HUES64 (cell line): ENCODE measurements around the gene ERAS.

Experiments used
- H3K27ac ChIP-seq: 2 replicates; pipeline ENCODE4 v1.7.0; 2013; ENCODE audit warnings: low read depth, low read length, inconsistent platforms
- H3K27me3 ChIP-seq: 2 replicates; pipeline ENCODE4 v1.6.1; 2013; ENCODE audit warnings: mild to moderate bottlenecking, low read length; ENCODE audit not compliant: insufficient read depth
- H3K36me3 ChIP-seq: 2 replicates; pipeline ENCODE4 v1.6.1; 2013; ENCODE audit warnings: mild to moderate bottlenecking, low read length; ENCODE audit not compliant: insufficient read depth
- H3K4me1 ChIP-seq: 2 replicates; pipeline ENCODE4 v1.6.1; 2013; ENCODE audit warnings: mild to moderate bottlenecking, low read length, moderate library complexity; ENCODE audit not compliant: insufficient read depth
- H3K4me3 ChIP-seq: 2 replicates; pipeline ENCODE4 v1.5.1; 2013; ENCODE audit warnings: mild to moderate bottlenecking, low read length, moderate library complexity
- H3K9ac ChIP-seq: 2 replicates; pipeline ENCODE4 v1.6.1; 2013; ENCODE audit warnings: mild to moderate bottlenecking, low read depth, low read length
- H3K9me3 ChIP-seq: 2 replicates; pipeline ENCODE4 v1.6.1; 2013; ENCODE audit warnings: low read depth, low read length; ENCODE audit not compliant: insufficient read depth
- WGBS: fragments of 150-250, 120-280 bp; methylation state at CpG from one replicate; pipeline ENCODE4 v1.1.7; 2013; ENCODE audit warnings: missing lambda C conversion rate; 5-methylcytosine and 5-hydroxymethylcytosine counted together

ERAS gene

DNA sequence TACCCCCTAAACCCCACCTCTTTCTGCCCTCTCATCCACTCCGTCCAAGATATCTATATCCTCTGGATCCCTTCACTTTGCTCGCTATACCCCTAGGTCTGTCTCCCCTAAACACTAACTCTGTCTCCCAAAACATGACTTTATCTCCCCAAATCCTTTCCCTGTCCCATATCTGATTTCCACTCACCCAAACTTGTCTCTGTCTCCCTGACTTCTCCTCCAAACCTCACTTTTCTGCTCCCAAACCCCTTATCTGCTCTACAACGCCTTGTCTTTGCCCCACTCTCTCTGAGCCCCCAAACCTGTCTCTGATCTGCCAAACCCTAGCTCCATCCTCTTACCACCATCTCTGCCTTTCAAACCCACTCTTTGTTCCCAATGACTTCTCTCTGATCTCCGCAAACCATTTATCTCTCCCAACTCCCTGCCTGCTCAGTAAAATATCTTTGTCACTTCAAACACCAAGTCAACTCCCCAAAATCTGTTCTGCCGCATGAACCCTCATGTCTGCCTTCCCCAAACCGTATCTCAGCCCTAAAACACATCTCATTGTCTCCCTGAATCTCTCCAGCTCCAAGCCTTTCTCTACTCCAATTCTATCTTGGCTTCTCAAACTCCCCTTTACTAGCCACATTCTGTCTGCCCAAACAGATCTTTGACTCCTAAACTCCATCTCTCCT, 39.3 kb upstream of the ERAS start:
- Histone ChIP-seq H3K27me3 (no peaks in the 10 kb centered on the region), H3K36me3 (no peaks in the 10 kb centered on the region), H3K27ac (no peak overlapping the region), H3K4me3 (no peak overlapping the region), H3K9me3 (no peaks in the 10 kb centered on the region), H3K4me1 (no peaks in the 10 kb centered on the region), H3K9ac (no peak overlapping the region)
- WGBS: 87% methylated on average over 6 of the region's 6 CpGs

DNA sequence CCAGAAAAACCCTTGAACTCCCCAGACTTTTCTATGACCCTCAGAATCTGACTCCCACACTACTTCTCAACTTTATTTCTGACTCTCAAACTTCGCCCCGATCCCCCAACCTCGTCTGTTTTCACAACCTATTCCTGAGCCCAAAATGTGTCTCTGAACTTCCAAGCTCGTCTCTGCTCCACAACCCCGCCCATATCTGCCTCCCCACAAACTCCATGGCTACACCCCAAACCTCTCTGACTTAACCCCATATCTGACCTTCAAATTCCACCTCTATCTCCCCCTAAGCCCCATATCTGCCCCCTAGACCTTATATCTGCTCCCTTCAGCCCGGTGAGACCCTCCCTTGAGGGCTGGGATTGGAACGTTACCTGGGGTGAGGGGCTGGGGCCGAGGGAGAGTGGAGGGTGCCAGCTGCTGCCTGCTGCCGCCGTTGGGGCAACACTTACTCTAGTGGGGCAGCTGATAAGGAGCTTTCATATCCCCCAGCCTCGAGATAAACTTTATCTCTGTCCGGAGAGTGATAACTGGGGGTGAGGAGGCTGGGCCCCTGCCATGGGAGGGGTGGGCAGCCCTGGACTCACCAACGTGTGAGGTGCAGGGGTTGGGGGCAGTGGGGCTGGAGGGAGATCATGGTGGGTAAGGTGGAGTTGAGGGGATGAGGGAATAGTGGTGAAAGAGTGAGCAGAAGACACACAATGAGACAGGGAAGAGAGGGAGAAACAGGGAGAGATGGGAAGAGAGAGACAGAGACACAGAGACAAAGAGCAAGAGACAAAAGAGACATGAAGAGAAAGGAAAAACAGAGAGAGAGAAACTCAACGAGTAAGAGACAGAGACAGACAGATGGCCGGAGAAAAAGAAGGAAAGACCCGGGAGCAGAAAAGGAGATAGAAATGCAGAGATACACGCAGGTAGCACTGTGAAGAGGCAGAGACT, 38.5 kb upstream of the ERAS start:
- WGBS: 77% methylated on average over 17 of the region's 17 CpGs
- H3K27ac ChIP-seq: no peak overlapping the region
- H3K9ac ChIP-seq: no peak overlapping the region
- no peaks in the 10 kb centered on the region for H3K27me3 ChIP-seq
- H3K4me1 ChIP-seq: no peaks in the 10 kb centered on the region
- H3K4me3 ChIP-seq: no peak overlapping the region
- H3K9me3 ChIP-seq: no peaks in the 10 kb centered on the region
- no peaks in the 10 kb centered on the region for H3K36me3 ChIP-seq

GRCh38 chrX:48789366-48790220, 36.7 kb upstream of the ERAS start:
- H3K36me3 ChIP-seq: no peaks in the 10 kb centered on the region
- H3K27ac ChIP-seq: no peak overlapping the region
- no peaks in the 10 kb centered on the region for H3K27me3 ChIP-seq
- 86% methylated on average over 5 of the region's 7 CpGs for WGBS
- no peaks in the 10 kb centered on the region for H3K4me1 ChIP-seq
- H3K9ac ChIP-seq: no peak overlapping the region
- H3K9me3 ChIP-seq: no peaks in the 10 kb centered on the region
- H3K4me3 ChIP-seq: no peak overlapping the region

- no peaks in the 10 kb centered on the region for H3K27me3 ChIP-seq
- H3K36me3 ChIP-seq: no peaks in the 10 kb centered on the region
- no peak overlapping the region for H3K27ac ChIP-seq
- no peak overlapping the region for H3K9ac ChIP-seq
- H3K4me1 ChIP-seq: no peaks in the 10 kb centered on the region
- no peaks in the 10 kb centered on the region for H3K9me3 ChIP-seq
- 78% methylated on average over 5 of the region's 5 CpGs for WGBS
- H3K4me3 ChIP-seq: no peak overlapping the region
These were observed 35.8 kb upstream of the ERAS start for GRCh38 chrX:48790477-48790876.

DNA sequence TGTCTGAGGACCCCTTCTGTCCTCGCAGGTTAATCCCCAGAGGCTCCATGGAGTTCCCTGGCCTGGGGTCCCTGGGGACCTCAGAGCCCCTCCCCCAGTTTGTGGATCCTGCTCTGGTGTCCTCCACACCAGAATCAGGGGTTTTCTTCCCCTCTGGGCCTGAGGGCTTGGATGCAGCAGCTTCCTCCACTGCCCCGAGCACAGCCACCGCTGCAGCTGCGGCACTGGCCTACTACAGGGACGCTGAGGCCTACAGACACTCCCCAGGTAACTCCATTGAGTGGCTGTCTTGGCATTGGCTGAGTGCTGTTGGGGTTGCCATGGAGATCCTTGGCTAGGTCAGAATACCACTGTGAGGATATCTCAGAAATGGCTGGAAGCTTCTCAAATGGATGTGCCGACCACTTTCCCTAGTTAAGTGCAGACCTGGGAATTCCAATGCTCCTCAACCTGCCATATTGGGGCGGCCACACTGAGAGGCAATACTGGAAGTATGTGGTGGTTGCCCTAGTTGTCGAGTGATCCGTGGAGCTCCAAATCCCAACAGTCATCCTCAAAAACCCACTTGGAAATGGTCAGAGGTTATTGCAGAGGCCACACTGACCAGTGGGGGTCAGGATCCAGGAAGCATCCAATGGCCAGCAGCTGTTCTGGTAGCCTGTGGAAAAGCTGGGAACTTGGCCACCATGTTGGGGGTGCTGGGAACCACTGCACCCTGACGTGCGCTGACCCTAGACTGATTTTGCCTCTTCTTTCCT, 35.1 kb upstream of the ERAS start:
- H3K9ac ChIP-seq: no peak overlapping the region
- H3K9me3 ChIP-seq: no peaks in the 10 kb centered on the region
- no peaks in the 10 kb centered on the region for H3K36me3 ChIP-seq
- H3K27ac ChIP-seq: no peak overlapping the region
- no peak overlapping the region for H3K4me3 ChIP-seq
- no peaks in the 10 kb centered on the region for H3K4me1 ChIP-seq
- 92% methylated on average over 11 of the region's 11 CpGs for WGBS
- no peaks in the 10 kb centered on the region for H3K27me3 ChIP-seq

GRCh38 chrX:48792219-48792618, 34.1 kb upstream of the ERAS start:
- 93% methylated on average over 7 of the region's 7 CpGs for WGBS

DNA sequence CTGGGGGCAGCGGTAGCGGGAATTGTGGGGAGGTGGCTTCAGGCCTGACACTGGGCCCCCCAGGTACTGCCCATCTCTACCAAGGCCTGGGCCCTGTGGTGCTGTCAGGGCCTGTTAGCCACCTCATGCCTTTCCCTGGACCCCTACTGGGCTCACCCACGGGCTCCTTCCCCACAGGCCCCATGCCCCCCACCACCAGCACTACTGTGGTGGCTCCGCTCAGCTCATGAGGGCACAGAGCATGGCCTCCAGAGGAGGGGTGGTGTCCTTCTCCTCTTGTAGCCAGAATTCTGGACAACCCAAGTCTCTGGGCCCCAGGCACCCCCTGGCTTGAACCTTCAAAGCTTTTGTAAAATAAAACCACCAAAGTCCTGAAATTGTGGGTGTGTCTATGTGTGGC, 32.4 kb upstream of the ERAS start:
- Histone ChIP-seq H3K27me3 (no peaks in the 10 kb centered on the region), H3K9me3 (no peaks in the 10 kb centered on the region), H3K4me3 (no peak overlapping the region), H3K27ac (no peak overlapping the region), H3K9ac (no peak overlapping the region), H3K36me3 (no peaks in the 10 kb centered on the region), H3K4me1 (no peaks in the 10 kb centered on the region)
- WGBS: 84% methylated on average over 4 of the region's 4 CpGs

More at GRCh38 chrX:48792219-48792618, 34.1 kb upstream of the ERAS start:
- H3K27ac ChIP-seq: no peak overlapping the region
- H3K4me3 ChIP-seq: no peak overlapping the region
- no peaks in the 10 kb centered on the region for H3K9me3 ChIP-seq
- H3K4me1 ChIP-seq: no peaks in the 10 kb centered on the region
- H3K9ac ChIP-seq: no peak overlapping the region
- H3K27me3 ChIP-seq: no peaks in the 10 kb centered on the region
- no peaks in the 10 kb centered on the region for H3K36me3 ChIP-seq

DNA sequence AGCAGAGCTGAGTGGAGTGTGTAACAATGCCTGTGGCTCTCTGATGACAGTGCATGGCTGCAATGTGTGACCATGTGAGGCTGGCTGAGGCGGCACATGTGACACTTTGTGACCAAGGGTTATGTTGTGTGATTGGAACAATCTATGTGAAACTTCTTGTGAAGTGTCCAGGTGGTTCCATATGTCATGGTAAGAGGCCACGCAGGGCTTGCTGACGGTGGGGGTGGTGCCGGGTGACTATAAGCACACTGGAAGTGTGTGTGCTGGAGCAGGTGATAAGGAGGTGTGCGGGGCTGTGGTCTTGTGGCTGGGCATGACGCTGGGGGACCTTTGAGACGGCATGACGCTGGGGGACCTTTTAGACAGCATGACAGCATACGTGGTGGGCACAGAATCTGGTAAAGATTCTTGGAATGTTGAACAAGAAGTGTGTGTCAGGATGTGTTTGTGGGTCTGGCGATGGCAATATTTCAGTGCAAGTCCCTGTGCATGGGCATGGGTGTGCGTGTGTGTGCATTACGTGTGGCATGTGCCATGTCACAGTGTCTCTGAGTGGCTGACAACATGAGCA, 31.9 kb upstream of the ERAS start:
- 91% methylated on average over 12 of the region's 12 CpGs for WGBS
- Histone ChIP-seq H3K4me3 (no peak overlapping the region), H3K4me1 (no peaks in the 10 kb centered on the region), H3K36me3 (no peaks in the 10 kb centered on the region), H3K27me3 (no peaks in the 10 kb centered on the region), H3K9me3 (no peaks in the 10 kb centered on the region), H3K9ac (no peak overlapping the region), H3K27ac (no peak overlapping the region)

GRCh38 chrX:48794911-48795515, 31.3 kb upstream of the ERAS start:
- H3K27me3 ChIP-seq: no peaks in the 10 kb centered on the region
- no peak overlapping the region for H3K4me3 ChIP-seq
- no peaks in the 10 kb centered on the region for H3K9me3 ChIP-seq
- no peak overlapping the region for H3K27ac ChIP-seq
- WGBS: 81% methylated on average over 7 of the region's 8 CpGs
- H3K9ac ChIP-seq: no peak overlapping the region
- H3K4me1 ChIP-seq: no peaks in the 10 kb centered on the region
- no peaks in the 10 kb centered on the region for H3K36me3 ChIP-seq

GRCh38 chrX:48798318-48798717, 28.0 kb upstream of the ERAS start:
- no peaks in the 10 kb centered on the region for H3K27me3 ChIP-seq
- no peak overlapping the region for H3K27ac ChIP-seq
- no peak overlapping the region for H3K9ac ChIP-seq
- WGBS: 96% methylated on average over 2 of the region's 2 CpGs
- H3K9me3 ChIP-seq: no peaks in the 10 kb centered on the region
- H3K4me1 ChIP-seq: no peaks in the 10 kb centered on the region
- no peak overlapping the region for H3K4me3 ChIP-seq
- H3K36me3 ChIP-seq: 0 out of 2 replicates have a peak, but pooled peaks cover 2% of the 10 kb centered on the region
